Osteocyte (in vitro differentiated cells): ENCODE data around the gene RALA. TPM values are rescaled to one million over a fixed set of nuclear protein-coding genes. Genes with fewer than 3 reads are reported as not detected.

Experiments used
- DNase-seq: peaks from one replicate; pipeline ENCODE4 v3.0.0; 2021; ENCODE audit warnings: mixed read lengths; ENCODE audit not compliant: unreplicated experiment; ENCODE audit errors: extremely low spot score
- H3K27ac Mint-ChIP-seq: one replicate; pipeline ENCODE4 v1.8.0; 2021; ENCODE audit warnings: mild to moderate bottlenecking, mixed read lengths; ENCODE audit not compliant: unreplicated experiment
- H3K27me3 Mint-ChIP-seq: one replicate; pipeline ENCODE4 v1.8.0; 2021; ENCODE audit warnings: mixed read lengths; ENCODE audit not compliant: unreplicated experiment
- H3K36me3 Mint-ChIP-seq: one replicate; pipeline ENCODE4 v1.8.0; 2021; ENCODE audit warnings: mixed read lengths; ENCODE audit not compliant: unreplicated experiment
- H3K4me1 Mint-ChIP-seq: one replicate; pipeline ENCODE4 v1.8.0; 2021; ENCODE audit warnings: mixed read lengths; ENCODE audit not compliant: unreplicated experiment
- H3K4me3 Mint-ChIP-seq: one replicate; pipeline ENCODE4 v1.8.0; 2021; ENCODE audit warnings: mild to moderate bottlenecking, moderate library complexity, mixed read lengths; ENCODE audit not compliant: unreplicated experiment
- H3K9me3 Mint-ChIP-seq: one replicate; pipeline ENCODE4 v1.8.0; 2021; ENCODE audit warnings: mixed read lengths; ENCODE audit not compliant: unreplicated experiment
- CTCF ChIP-seq: fragments of 200-600 bp; sonication (generic); IDR thresholded peaks from 2 replicates; pipeline ENCODE4 v1.5.0; 2021; ENCODE audit warnings: antibody characterized with exemption, mild to moderate bottlenecking, moderate library complexity
- total RNA-seq: library from RNA; stranded (reverse); gene quantifications from 2 replicates; pipeline ENCODE4 v1.2.1, GENCODE V29; 2021

The RALA gene
- total RNA-seq, 1 donor from 2014 or later, result 30.5 TPM

GRCh38 chr7:39697483-39697882 is 74.1 kb downstream of the RALA start:
- Mint-ChIP-seq H3K4me3 (no peak overlapping the region), H3K27me3 (no peaks in the 10 kb centered on the region), H3K36me3 (peaks cover 42% of the 10 kb centered on the region), H3K4me1 (peaks cover 11% of the 10 kb centered on the region), H3K9me3 (no peaks in the 10 kb centered on the region), H3K27ac (no peak overlapping the region)
- TF ChIP-seq CTCF, result no peak
- DNase-seq, result no peak

DNA sequence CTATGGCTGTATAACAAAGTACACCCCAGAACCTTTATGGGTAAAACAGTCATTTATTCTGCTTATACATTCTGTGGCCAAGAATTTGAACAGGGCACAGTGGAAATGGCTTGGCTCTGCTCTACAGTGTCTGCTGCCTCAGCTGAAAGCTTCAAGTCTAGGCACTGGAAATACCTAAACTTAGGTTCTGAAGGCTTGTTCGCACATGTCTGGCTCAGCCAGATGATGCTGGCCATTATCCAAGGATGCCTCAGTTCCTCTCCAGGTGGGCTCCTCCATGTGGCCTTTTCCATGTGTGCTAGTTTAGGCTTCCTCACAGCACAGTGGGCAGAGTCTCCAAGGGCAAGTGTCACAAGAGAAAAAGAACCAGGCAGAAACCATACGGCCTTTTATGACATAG is 76.8 kb downstream of the RALA start:
- Mint-ChIP-seq H3K9me3 (no peaks in the 10 kb centered on the region), H3K4me3 (no peak overlapping the region), H3K27me3 (no peaks in the 10 kb centered on the region), H3K36me3 (peaks cover 42% of the 10 kb centered on the region), H3K27ac (no peak overlapping the region), H3K4me1 (peaks cover 16% of the 10 kb centered on the region)
- DNase-seq, result no peak
- no peak for TF ChIP-seq CTCF

DNA sequence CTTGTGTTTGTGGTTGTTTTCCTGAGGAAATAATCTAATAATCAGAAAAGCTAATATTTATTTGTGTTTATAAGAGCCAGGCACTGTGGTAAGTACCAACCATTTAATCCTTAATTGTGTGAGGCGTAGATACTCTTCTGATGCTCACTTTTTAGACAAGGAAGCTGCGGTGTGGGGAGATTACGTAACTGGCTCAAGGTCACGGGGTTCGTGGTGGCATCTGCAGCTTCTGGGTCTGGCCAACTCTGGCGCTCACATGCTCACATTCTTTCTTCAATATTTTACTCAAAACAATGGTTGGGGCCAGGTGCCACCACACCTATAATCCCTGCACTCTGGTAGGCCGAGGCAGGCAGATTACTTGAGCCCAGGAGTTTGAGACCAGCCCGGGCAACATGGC is 77.6 kb downstream of the RALA start:
- Mint-ChIP-seq H3K4me1 (peaks cover 16% of the 10 kb centered on the region), H3K27me3 (no peaks in the 10 kb centered on the region), H3K9me3 (no peaks in the 10 kb centered on the region), H3K36me3 (peaks cover 41% of the 10 kb centered on the region), H3K4me3 (no peak overlapping the region), H3K27ac (no peak overlapping the region)
- no peak for DNase-seq
- no peak for TF ChIP-seq CTCF

DNA sequence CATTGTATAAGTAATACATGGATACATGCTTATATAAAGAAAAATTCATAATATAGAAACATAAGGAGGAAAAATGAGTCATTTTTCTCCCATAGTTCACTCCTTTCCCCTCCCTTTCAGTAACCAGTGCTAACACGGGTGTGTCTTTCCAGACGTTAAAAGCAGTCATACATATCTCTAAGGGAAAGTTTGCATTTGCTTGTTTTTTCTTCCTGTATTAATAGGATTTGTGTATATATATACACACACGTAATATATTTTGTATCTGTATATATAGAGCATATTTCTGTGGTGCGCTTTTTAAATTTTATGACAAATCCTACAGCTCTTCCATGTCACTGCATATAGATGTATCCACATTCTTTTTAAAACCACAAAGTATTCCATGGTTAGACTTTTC is 78.8 kb downstream of the RALA start:
- Mint-ChIP-seq H3K36me3 (peaks cover 41% of the 10 kb centered on the region), H3K4me1 (peaks cover 16% of the 10 kb centered on the region), H3K27ac (peak overlapping the region; percentile 19), H3K9me3 (no peaks in the 10 kb centered on the region), H3K27me3 (no peaks in the 10 kb centered on the region), H3K4me3 (no peak overlapping the region)
- no peak for TF ChIP-seq CTCF
- DNase-seq, result no peak

DNA sequence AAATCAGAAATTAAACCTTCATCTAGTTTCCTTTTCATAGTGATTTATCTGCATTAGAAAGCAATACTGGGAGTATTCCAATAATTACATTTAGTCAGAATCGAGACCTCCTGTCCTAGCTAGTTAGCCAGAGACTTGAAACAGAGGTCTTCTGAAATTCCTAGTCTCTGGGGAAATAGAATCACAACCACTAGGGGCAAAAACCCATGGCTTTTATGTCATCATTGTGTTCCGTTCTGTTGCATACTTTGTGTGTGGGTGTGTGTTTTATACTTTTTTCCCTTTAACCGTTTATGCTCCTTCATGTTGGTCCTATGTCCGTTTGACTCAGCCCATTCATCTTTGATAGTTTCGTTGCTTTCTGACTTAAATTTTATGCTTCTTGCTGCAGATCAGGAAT is 79.8 kb downstream of the RALA start:
- H3K4me3 Mint-ChIP-seq, result no peak overlapping the region
- H3K36me3 Mint-ChIP-seq, result peaks cover 41% of the 10 kb centered on the region
- no peaks in the 10 kb centered on the region for H3K27me3 Mint-ChIP-seq
- DNase-seq, result no peak
- H3K4me1 Mint-ChIP-seq, result peaks cover 16% of the 10 kb centered on the region
- no peak for TF ChIP-seq CTCF
- no peak overlapping the region for H3K27ac Mint-ChIP-seq
- H3K9me3 Mint-ChIP-seq, result no peaks in the 10 kb centered on the region
